G401 (cell line): Measurements from ENCODE around the gene CDK8. TPM values are rescaled to one million over a fixed set of nuclear protein-coding genes. Genes with fewer than 3 reads are reported as not detected.
"Not testable (repeated sequence)": the region's sequence is repeated elsewhere in the genome, so short reads cannot be mapped to it uniquely, and the experiment has no call there.

Experiments used
- DNase-seq: peaks from one replicate; pipeline ENCODE4 v3.0.0-alpha.2; 2015; ENCODE audit warnings: low spot score
- in situ Hi-C: cut with HindIII; loops from 2 replicates; pipeline ENCODE4 v1.10.0; 2016; ENCODE audit warnings: low sequenced_read_pairs, mixed read lengths
- total RNA-seq: library from RNA; depleted of rRNA; stranded (reverse); fragments of >200 nt; shearing (Covaris generic); gene quantifications from 2 replicates; pipeline ENCODE4 v1.2.3, GENCODE V29; 2014

The CDK8 gene
- total RNA-seq, 1 experiment from 2014 or later = 27.2 TPM

DNA sequence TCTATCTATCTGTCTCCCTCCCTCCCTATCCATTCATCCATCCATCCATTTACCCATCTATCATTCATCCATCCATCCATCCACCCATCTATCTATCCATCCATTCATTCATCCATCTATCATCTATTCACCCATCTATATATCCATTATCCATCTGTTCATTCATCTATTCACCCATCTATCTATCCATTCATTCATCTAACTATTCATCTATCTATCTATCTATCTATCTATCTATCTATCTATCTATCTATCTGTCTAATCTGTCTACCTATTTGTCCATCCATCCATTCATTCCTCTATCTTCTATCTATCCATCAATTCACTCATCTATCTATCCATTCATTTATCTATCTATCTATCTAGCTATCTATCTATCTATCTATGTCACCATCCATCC is 4.4 kb upstream of the CDK8 start:
- no peak for DNase-seq
- in situ Hi-C loops = no loop called here

DNA sequence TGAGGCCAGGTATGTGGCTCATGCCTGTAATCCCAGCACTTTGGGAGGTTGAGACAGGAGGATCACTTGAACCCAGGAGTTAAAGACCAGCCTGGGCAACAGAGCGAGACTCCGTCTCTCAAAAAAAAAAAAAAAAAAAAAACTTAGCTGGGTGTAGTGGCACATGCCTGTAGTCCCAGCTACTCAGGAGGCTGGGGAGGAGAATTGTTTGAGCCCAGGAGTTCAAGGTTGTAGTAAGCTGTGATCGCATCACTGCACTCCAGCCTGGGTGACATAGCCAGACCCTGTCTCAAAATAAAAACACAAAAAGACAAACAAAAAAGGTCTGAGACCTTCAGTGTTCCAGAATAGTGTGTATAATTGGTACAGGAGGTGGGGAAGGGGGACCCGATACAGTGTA is 1.9 kb upstream of the CDK8 start:
- in situ Hi-C loops = not testable (repeated sequence)

DNA sequence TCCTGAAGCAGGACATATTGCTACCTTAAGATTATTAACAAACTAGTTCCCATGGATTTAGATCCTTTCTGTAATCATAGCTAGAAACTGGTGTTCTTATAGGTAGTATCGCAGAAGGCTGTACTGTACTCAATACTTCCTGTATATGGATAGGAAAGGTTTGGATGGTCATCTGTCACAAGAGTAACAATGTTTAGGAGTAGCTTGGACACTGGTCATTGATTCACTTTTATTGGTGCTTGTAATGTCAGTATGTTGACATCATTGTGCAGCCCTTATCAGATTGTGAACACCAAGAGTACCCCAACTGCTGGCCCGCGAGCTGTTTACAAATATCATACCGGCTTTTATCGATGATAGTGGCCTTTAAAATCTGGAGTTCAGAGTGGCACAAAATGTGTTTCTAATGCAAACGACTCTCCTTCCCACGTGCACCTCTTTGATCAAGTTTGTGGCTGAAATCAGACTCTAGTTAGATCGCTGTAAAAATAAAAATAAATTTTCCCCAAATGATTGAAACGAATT is 605 bp upstream of the CDK8 start:
- in situ Hi-C loops = no loop called here
- DNase-seq = no peak

More for the DNA sequence above, 1.9 kb upstream of the CDK8 start:
- DNase-seq = not testable (repeated sequence)

DNA sequence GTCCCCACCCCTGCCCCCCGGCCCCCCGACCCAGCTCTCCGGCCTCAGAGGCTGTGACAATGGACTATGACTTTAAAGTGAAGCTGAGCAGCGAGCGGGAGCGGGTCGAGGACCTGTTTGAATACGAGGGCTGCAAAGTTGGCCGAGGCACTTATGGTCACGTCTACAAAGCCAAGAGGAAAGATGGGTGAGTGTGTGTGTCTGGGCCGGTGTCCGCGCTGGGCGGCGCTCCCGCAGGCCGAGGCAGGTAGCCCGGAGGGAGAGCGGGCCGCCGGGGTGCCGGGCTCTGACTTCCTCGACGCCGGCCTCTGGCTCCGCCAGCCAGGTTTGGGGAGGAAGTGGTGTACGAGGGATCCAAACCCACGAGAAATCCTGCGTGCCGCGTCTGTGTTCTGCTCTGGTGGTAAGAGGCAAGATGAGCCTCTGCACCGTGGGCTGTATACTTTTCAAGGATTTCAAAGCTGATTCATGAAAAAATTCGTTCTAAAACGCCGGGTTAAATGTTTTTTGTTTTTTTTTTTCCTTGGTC is 718 bp downstream of the CDK8 start:
- in situ Hi-C loops = no loop called here
- peak; percentile 56 for DNase-seq

DNA sequence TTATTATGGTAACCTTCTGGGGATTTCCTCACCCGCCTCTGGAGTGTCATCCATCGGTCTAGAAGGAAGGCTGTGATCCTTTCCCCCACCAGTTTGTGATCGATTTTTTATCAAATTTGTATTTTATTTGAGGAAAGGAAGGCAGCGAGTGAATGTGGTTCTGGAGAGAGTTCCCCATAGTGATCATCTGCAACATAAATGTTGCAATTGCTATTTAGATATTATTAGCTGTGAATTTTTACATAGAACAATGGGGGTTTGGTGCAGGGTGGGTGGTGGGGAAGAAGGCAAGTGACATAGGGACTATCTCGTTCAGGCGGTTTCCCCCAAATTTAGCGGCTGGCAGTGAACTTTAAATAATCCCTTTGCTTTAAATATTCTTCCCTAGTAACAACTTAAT is 1.2 kb downstream of the CDK8 start:
- no peak for DNase-seq
- in situ Hi-C loops = no loop called here

DNA sequence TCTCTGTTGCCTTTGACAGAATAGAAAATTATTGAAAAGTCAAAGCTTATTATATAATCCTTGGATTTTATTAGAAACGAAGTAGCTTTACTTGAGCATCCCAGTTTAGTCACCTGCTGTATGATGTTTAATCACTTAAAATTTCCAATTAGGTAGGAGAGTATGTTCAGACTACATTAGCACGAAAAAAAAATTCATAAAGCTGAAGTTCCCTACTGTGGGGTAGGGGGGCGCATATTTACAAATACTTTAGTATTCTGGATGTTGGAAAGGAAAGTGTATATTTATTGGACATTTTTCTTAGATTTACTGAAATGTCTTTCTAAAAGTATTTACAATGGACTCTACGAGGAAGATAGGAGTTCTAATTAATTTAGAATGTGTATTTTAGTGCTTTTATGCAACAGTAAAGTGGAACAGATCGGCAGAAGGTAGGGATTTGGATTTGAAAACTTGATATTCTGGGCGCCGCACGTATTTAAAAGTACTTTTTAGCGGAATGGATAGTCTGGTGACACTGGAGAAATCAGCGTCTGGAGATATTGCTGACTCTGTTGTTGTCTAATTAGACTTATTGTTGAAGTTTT is 1.9 kb downstream of the CDK8 start:
- in situ Hi-C loops = no loop called here
- peak; percentile 47 for DNase-seq

DNA sequence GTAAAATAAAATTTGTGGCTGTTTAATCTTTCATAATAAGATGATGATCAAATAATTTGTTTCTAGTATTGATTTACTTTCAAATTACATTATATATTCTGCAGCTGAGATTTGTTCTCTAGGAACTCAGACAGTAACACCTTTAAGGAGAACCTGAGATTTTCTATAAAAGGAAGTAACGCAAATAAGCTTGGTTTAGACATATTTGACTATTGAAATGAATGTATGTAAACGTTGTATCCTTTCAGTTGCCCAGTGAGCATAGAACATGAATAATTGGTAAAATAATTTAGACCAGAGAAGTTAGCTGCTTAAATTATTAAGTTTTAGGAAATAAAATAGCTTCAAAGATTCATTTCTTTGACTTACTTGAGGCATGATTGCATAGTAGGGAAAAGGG is 3.1 kb downstream of the CDK8 start:
- DNase-seq = no peak
- in situ Hi-C loops = no loop called here

DNA sequence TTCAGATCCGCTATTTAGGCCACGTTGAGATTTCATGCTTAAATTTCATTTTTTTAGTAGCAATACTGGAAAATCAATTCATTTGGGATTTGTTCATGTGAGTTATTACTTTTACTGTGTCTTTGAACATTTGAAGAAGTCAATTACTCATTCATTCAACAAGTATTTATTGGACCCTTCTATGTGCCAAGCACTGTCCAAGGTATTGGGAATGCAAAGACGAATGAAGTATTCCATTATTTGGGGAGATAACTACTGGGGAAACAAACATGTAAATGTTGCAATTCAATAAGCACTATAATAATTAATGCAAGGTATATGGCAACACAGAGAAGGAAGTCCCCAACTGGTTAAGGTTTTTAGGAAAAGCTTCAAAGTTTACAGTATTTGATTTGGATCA is 5.7 kb downstream of the CDK8 start:
- in situ Hi-C loops = no loop called here
- no peak for DNase-seq

DNA sequence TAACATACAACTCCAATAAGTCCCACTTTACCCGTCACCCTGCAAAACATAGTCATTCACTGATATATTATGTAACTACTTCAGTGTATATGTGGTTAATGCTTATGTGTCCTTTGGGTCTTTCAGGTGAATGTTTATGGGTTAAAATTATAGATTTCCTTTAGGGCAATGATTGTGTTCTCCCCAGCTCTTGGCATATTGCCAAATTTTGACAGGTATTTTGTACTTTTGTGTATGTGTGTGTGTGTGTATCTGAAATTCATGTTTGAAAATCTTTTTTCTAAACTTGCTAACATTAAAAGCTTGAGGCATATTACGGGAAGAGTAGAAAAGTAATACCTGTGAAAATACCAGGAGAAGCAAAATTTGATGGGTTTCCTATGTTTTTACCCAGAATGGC is 8.2 kb downstream of the CDK8 start:
- DNase-seq = no peak
- in situ Hi-C loops = no loop called here

DNA sequence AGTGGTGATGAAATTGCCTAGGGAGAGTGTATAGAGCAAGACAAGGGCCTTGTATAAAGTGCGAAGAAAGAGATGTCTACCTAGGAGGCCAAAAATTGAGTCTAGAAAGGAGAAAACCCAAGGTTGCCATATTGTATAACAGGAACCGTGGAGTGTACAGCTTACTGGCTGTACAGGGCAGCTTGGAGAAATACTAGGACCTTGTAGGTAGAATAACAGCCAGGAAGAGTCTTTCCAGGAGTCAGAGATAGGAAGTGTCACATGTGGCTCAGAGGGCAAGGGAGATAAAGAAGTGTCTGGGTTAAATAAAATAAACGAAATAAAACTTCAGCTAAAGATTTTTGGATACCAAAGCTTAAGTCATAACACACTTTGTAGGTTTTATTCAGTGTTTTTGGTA is 12.4 kb downstream of the CDK8 start:
- DNase-seq = no peak
- in situ Hi-C loops = no loop called here

DNA sequence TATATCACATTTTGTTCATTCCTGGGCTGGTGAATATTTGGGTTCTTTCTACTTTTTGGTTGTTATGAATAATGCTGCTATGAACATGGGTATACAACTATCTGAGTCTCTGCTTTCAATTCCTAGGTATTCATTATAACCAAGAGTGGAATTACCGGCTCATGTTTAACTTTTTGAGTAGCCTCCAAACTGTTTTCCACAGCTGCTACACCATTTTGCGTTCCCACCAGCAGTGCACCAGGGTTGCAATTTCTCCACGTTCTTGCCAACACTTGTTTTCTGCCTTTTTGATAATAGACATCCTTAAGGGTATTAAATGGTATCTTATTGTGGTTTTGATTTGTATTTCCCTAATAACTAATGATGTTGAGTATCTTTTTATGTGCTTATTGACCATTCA is 16.8 kb downstream of the CDK8 start:
- in situ Hi-C loops = no loop called here
- DNase-seq = no peak

DNA sequence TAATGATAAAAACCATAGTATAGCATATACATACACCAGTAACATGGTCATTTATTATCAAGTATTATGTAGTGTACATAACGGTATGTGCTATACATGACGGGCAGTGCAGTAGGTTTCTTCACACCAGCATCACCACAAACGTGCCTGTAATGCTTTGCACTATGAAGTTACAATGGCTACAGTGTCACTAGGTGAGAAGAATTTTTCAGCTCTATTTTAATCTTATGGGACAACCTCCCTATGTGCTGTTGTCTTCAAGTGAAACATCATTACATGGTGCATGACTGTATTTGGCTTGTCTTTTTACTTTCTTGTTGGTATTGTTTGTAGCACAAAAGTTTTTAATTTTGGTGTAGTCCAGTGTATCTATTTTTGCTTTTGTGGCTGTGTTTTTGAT is 18.7 kb downstream of the CDK8 start:
- in situ Hi-C loops = no loop called here
- DNase-seq = no peak

DNA sequence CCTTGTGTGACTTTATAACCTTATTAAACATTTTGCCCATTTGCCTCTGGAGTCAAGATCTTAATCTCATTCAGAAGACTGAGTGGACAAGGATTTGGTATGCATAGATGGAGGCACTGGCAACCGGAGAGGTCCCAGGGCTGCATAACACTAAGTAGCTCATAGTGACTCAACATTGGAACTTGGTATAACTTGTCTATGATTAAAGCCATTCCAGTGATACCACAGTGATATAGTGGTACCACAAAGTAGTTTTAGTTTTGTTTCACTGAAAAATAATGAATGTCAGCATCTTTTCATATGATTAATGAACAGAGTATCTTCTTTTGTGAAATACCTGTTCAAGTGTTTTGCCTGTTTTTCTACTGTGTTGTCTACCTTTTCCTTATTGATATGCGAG is 26.4 kb downstream of the CDK8 start:
- DNase-seq = no peak
- in situ Hi-C loops = no loop called here

DNA sequence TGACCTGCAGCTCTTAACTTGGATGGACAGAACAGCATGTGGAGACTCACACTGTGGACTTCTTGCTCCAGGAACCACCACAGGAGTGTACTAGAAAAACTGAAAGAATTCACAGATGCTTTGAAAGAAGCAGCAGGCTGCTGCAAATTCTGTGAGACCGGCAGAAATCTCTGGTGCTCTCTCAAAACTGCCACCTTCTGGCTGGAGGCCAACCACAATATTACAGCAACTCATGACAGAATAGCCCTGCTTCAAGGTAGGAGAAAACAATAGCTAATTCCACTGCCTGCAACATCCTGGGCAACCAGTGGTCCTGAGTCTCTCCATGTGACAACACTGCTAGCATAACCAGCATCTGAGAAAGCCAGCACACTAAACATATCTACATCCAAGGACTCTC is 26.9 kb downstream of the CDK8 start:
- DNase-seq = no peak
- in situ Hi-C loops = no loop called here

DNA sequence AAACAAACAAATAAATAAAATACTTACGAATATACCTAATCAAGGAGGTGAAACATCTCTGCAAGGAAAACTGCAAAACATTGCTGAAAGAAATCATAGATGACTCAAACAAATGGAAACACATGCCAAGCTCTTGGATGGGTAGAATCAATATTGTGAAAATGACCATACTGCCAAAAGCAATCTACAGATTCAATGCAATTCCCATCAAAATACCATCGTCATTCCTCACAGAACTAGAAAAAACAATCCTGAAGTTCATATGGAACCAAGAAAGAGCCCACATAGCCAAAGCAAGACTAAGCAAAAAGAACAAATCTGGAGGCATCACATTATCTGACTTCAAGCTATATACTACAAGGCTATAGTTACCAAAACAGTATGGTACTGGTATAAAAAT is 32.0 kb downstream of the CDK8 start:
- in situ Hi-C loops = not testable (repeated sequence)

DNA sequence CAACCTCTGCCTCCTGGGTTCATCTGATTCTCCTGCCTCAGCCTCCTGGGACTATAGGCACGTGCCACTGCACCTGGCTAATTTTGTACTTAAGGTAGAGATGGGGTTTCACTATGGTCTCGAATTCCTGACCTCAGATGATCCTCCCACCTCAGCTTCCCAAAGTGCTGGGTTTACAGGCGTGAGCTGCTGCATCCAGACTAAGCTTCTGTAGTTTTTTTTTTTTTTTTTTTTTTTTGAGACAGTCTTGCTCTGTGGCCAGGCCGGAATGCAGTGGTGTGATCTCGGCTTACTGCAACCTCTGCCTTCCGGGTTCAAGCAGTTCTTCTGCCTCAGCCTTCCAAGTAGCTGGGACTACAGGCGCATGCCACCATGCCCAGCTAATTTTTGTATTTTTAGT is 34.9 kb downstream of the CDK8 start:
- in situ Hi-C loops, DNase-seq: not testable (repeated sequence)

More for the DNA sequence above, 32.0 kb downstream of the CDK8 start:
- DNase-seq = not testable (repeated sequence)

DNA sequence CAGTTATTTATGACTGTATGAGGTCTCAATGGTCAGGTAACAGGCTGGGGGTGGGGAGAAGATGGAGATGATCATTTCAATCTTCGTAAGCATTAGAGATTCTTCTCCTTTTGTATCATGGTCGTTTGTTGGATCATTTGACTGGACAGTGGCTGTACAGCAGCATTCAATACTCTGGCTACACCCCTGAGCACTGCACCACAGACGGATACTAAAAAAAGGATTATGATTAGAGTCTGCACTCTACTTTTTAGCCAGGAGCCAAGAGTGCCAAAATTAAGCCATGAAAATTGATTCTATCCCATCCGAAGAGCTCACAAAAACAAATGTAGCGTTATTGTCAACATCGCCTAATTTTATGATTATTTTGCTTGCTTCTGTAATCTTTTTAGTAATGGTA is 41.9 kb downstream of the CDK8 start:
- in situ Hi-C loops = no loop called here

DNA sequence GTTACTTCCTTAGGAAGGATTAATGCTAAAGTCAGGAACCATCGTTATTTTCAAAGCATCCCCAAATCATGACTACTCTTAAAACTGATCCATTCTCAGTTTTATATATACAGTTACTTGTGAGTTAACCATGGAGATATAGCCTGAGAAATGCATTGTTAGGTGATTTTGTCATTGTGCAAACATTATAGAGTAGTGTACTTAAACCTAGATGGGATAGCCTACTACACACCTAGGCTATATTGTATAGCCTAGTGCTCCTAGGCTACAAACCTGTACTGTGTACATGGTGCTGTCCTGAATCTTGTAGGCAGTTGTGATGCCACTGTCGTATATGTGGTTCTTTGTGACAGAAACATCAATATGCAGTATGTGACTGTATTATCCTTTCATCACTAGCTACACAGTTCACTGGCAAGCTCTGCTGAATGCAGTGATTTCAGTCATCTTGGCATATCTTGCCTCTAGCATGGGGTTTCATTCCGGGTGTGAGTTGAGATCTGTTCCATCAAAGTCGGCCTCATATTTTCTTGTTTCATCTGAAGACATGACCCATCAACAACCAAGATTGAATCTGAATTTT is 45.3 kb downstream of the CDK8 start:
- DNase-seq = no peak
- in situ Hi-C loops = no loop called here

More for the DNA sequence above, 41.9 kb downstream of the CDK8 start:
- DNase-seq = no peak

DNA sequence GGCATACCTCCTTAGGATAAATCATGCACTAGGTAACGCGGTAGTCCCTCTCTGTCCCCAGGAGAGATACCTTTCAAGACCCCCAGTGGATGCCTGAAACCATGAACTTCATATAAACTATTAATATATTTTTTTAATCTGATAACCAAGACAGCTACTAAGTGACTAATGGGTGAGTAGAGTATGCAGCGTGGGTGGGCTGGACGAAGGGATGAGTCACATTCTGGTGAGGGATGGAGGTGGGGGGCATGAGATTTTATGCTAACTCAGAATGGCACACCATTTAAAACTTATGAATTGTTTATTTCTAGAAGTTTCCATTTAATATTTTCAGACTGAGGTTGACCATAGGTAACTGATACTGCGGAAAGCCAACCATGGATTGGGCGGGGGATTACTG is 46.2 kb downstream of the CDK8 start:
- DNase-seq = no peak
- in situ Hi-C loops = no loop called here

DNA sequence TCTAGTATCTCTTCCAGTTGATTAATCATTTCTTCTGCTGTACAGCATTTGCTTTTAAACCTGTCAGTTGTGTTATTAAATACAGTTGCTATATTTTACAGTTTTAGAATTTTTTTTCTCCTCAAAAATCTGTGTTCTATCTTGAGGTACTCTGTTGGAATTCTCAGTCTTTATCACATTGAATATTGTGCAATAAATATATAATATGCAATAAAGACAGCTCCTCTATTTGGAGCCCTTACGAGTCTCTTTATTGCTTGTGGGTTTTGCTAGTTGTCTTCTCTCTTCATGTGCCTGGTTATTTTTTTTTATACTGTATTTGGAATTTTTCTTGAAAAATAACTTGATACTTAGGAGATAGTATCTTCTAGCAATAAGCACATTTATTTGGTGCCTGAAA is 51.7 kb downstream of the CDK8 start:
- no peak for DNase-seq
- in situ Hi-C loops = no loop called here

DNA sequence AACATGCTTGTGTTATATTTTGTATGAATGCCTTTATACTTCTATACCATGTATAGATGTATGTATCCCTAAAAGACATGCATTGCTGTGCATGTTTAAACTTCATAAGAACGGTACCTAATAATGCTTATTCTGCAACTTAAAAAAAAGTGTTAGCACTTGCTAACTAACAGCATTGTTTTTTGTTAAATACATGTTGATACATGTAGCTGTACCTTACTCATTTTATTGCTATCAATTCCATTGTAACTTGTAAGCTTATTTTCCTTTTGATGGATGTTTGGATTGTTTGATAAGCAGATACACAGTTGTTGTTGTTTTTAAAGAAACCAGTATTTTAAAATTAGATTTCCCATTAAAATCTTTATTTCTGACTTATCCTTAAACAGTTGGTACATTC is 53.8 kb downstream of the CDK8 start:
- in situ Hi-C loops = no loop called here
- no peak for DNase-seq
